OCI-LY1 (cell line): ENCODE results near the gene HDAC10.

ENCODE experiments used
- EZH2 ChIP-seq: fragments of 200-600 bp; sonication (generic), shearing (Covaris generic); IDR thresholded peaks from 2 replicates; pipeline ENCODE4 v1.8.0; 2017; ENCODE audit warnings: borderline replicate concordance, mixed run types, mild to moderate bottlenecking, antibody characterized with exemption, low read length, moderate library complexity, mixed read lengths
- TF ChIP-seq, protein P1 (sequence below): fragments of 200-600 bp; sonication (generic), shearing (Covaris generic); IDR thresholded peaks from 2 replicates; pipeline ENCODE4 v1.5.1; 2017; ENCODE audit warnings: mild to moderate bottlenecking, antibody characterized with exemption, low read length, moderate library complexity, mixed read lengths

DNA sequence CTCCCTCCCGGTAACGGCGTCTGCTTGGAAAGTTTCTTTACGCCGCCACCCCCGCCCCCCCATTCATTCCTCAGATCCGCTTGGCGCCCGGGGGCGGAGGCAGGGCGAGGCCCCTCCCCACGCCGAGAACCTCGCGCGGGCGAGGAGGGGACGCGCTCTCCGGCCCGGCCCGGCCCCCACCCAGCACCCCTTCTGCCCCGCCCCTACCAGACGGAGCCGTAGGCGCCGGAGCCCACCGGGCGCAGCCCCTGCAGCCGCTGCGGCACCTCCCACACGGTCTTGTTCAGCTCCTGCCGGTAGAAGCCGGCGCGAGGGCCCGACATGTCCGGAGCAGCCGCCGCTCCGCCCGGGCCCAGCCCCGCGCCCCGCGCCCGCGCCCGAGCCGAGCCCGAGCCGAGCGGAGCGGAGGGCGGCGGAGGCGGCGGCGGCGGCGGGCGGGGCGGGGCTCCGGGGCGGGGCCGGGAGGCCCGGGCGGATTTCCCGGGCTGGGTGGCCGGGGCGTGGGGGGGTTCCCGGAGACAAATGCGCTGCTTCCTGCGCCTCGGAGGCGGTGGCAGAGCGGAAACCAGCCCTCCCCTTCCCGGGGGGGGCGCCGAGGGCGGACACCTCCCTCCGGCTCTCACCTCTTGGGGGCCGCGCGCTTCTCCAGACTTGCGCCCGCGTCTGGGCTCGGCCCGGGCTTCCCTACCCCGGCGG, 19.1 kb upstream of the HDAC10 start, which contains the start of gene MAPK11:
- TF ChIP-seq, protein P1, sequence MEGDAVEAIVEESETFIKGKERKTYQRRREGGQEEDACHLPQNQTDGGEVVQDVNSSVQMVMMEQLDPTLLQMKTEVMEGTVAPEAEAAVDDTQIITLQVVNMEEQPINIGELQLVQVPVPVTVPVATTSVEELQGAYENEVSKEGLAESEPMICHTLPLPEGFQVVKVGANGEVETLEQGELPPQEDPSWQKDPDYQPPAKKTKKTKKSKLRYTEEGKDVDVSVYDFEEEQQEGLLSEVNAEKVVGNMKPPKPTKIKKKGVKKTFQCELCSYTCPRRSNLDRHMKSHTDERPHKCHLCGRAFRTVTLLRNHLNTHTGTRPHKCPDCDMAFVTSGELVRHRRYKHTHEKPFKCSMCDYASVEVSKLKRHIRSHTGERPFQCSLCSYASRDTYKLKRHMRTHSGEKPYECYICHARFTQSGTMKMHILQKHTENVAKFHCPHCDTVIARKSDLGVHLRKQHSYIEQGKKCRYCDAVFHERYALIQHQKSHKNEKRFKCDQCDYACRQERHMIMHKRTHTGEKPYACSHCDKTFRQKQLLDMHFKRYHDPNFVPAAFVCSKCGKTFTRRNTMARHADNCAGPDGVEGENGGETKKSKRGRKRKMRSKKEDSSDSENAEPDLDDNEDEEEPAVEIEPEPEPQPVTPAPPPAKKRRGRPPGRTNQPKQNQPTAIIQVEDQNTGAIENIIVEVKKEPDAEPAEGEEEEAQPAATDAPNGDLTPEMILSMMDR: no peak
- TF ChIP-seq EZH2: no peak
